ENCODE measurements around the gene C3orf80. TPM values are rescaled to one million over a fixed set of nuclear protein-coding genes. Genes with fewer than 3 reads are reported as not detected.
A peak's percentile ranks its signal among the peaks of the same experiment; 100 is the strongest.

C3orf80 gene
- total and polyA plus RNA-seq, 2 experiments from 2014 or later, result 0.25 to 0.43 TPM

DNA sequence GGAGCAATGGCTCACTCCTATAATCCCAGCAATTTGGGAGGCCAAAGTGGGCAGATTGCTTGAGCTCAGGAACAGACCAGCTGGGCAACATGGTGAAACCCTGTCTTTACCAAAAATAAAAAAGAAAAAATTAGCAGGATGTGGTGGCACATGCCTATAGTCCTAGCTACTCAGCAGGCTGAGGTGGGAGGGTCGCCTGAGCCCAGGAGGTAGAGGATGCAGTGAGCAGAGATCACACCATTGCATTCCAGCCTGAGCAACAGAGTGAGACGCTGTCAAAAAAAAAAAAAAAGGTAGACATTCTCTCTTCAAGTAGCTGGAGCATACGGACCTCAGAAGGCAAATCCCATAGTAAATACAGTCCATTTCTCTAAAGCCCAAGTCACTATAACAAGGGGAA lies 7.1 kb upstream of the C3orf80 start:
- Histone ChIP-seq H3K27ac (no peak overlapping the region), H3K4me3 (no peak overlapping the region), H3K9me3 (ENCODE audit: low read depth) (no peaks in the 10 kb centered on the region), H3K9me2 (ENCODE audit: insufficient read depth) (no peaks in the 10 kb centered on the region), H3K27me3 (replicated peaks; ENCODE audit: insufficient read depth) (no peaks in the 10 kb centered on the region), H2AFZ (no peak overlapping the region), H3F3A (ENCODE audit: insufficient read depth) (no peaks in the 10 kb centered on the region), H3K4me1 (ENCODE audit: insufficient read depth) (no peaks in the 10 kb centered on the region), H4K20me1 (ENCODE audit: insufficient read depth) (no peaks in the 10 kb centered on the region), H3K79me2 (ENCODE audit: insufficient read depth) (no peaks in the 10 kb centered on the region), H3K36me3 (ENCODE audit: low read depth) (no peaks in the 10 kb centered on the region), H3K9ac (no peak overlapping the region), H3K4me2 (ENCODE audit: unreplicated experiment) (no peak overlapping the region)
- 73 to 93% methylated on average over 3 of the region's 3 CpGs for WGBS, 2 experiments (ENCODE audit: low coverage in 1 of 2, low lambda C conversion rate in 2 of 2, missing lambda C conversion rate in 2 of 2)
- TF ChIP-seq EZH2 (IDR thresholded peaks at IDR 0.05; ENCODE audit: insufficient read depth, poor library complexity, severe bottlenecking) (no peak), EZH2phosphoT487 (IDR thresholded peaks at IDR 0.05; ENCODE audit: insufficient read depth, low read depth) (no peak)
- no peak for DNase-seq
- in situ Hi-C loops (cut with MboI), result no loop called here

DNA sequence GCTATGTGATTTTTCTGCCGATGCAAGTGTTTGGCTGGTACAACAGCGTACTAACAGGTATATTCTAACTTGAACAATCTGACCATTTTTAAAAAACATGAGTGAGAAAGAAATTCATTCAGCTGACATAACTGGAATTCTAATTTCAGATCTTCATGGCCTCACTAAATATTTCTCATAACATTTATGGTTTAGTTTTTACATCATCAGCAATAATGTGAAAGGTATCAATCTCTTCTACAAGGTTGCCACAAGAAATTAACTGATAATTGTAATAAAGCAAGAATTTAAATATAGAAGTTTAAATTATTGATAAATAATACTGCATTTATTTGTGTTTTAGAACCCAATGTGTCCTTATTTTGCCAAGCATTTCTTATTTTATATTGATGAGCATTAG lies 5.2 kb upstream of the C3orf80 start:
- Histone ChIP-seq H3K4me3 (no peak overlapping the region), H3K9me2 (ENCODE audit: insufficient read depth) (no peaks in the 10 kb centered on the region), H3K9me3 (ENCODE audit: low read depth) (no peaks in the 10 kb centered on the region), H3K27ac (no peak overlapping the region), H2AFZ (no peak overlapping the region), H3K9ac (no peak overlapping the region), H3K27me3 (replicated peaks; ENCODE audit: insufficient read depth) (no peaks in the 10 kb centered on the region; the same call in 1 of the 2 replicates), H3F3A (ENCODE audit: insufficient read depth) (no peaks in the 10 kb centered on the region), H3K36me3 (ENCODE audit: low read depth) (no peaks in the 10 kb centered on the region), H4K20me1 (ENCODE audit: insufficient read depth) (no peaks in the 10 kb centered on the region), H3K4me2 (ENCODE audit: unreplicated experiment) (no peak overlapping the region), H3K4me1 (ENCODE audit: insufficient read depth) (no peaks in the 10 kb centered on the region), H3K79me2 (ENCODE audit: insufficient read depth) (no peaks in the 10 kb centered on the region)
- no peak for DNase-seq
- 96 to 98% methylated on average over 2 of the region's 2 CpGs for WGBS, 2 experiments (ENCODE audit: low coverage in 1 of 2, low lambda C conversion rate in 2 of 2, missing lambda C conversion rate in 2 of 2)
- TF ChIP-seq EZH2 (IDR thresholded peaks at IDR 0.05; ENCODE audit: insufficient read depth, poor library complexity, severe bottlenecking), result no peak
- no peak for TF ChIP-seq EZH2phosphoT487 (IDR thresholded peaks at IDR 0.05; ENCODE audit: insufficient read depth, low read depth)
- in situ Hi-C loops (cut with MboI), result no loop called here

DNA sequence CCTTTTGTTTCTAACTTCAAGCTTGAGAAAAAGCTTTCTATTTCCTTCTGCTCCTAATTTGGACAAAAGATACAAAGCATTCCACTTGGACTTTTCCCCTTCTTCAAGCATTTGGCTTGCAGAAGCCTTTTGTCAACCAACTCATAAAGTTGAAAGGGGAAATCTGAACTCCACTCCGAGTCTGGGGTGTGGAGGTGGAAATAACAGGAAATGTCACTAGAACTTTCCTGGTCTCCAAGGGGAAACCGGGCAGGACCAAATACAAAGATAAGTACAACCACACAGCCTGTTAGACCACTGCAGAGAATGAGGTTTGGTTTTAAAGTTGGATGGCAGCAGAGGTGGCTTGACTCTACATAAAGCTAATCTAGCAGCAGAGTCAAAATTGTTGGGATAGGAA lies 4.2 kb upstream of the C3orf80 start:
- no peak overlapping the region for H3K4me3 ChIP-seq
- no peaks in the 10 kb centered on the region for H3K36me3 ChIP-seq (ENCODE audit: low read depth)
- no peak for TF ChIP-seq EZH2 (IDR thresholded peaks at IDR 0.05; ENCODE audit: insufficient read depth, poor library complexity, severe bottlenecking)
- no peak for TF ChIP-seq EZH2phosphoT487 (IDR thresholded peaks at IDR 0.05; ENCODE audit: insufficient read depth, low read depth)
- H4K20me1 ChIP-seq (ENCODE audit: insufficient read depth), result no peaks in the 10 kb centered on the region
- H3K4me2 ChIP-seq (ENCODE audit: unreplicated experiment), result no peak overlapping the region
- no peak overlapping the region for H2AFZ ChIP-seq
- H3K4me1 ChIP-seq (ENCODE audit: insufficient read depth), result no peaks in the 10 kb centered on the region
- H3F3A ChIP-seq (ENCODE audit: insufficient read depth), result no peaks in the 10 kb centered on the region
- no peaks in the 10 kb centered on the region for H3K79me2 ChIP-seq (ENCODE audit: insufficient read depth)
- no peak for DNase-seq
- no peaks in the 10 kb centered on the region; the same call in 1 of the 2 replicates for H3K27me3 ChIP-seq (replicated peaks; ENCODE audit: insufficient read depth)
- H3K9me3 ChIP-seq (ENCODE audit: low read depth), result no peaks in the 10 kb centered on the region
- H3K27ac ChIP-seq, result no peak overlapping the region
- WGBS, 2 experiments (ENCODE audit: low coverage in 1 of 2, low lambda C conversion rate in 2 of 2, missing lambda C conversion rate in 2 of 2), result 24 to 29% methylated on average over 2 of the region's 2 CpGs
- in situ Hi-C loops (cut with MboI), result no loop called here
- H3K9ac ChIP-seq, result no peak overlapping the region
- no peaks in the 10 kb centered on the region for H3K9me2 ChIP-seq (ENCODE audit: insufficient read depth)

- H3K4me3 ChIP-seq, result no peak overlapping the region
- no peaks in the 10 kb centered on the region for H3F3A ChIP-seq (ENCODE audit: insufficient read depth)
- no peak overlapping the region for H3K9ac ChIP-seq
- H3K9me3 ChIP-seq (ENCODE audit: low read depth), result no peaks in the 10 kb centered on the region
- no peaks in the 10 kb centered on the region for H3K79me2 ChIP-seq (ENCODE audit: insufficient read depth)
- no peaks in the 10 kb centered on the region for H4K20me1 ChIP-seq (ENCODE audit: insufficient read depth)
- no peaks in the 10 kb centered on the region for H3K4me1 ChIP-seq (ENCODE audit: insufficient read depth)
- WGBS, 2 experiments (ENCODE audit: low coverage in 1 of 2, low lambda C conversion rate in 2 of 2, missing lambda C conversion rate in 2 of 2), result 61% methylated on average over 12 of the region's 12 CpGs
- H3K27ac ChIP-seq, result no peak overlapping the region
- H3K27me3 ChIP-seq (replicated peaks; ENCODE audit: insufficient read depth), result no peaks in the 10 kb centered on the region; the same call in 1 of the 2 replicates
- no peaks in the 10 kb centered on the region for H3K36me3 ChIP-seq (ENCODE audit: low read depth)
- no peak for TF ChIP-seq EZH2 (IDR thresholded peaks at IDR 0.05; ENCODE audit: insufficient read depth, poor library complexity, severe bottlenecking)
- TF ChIP-seq EZH2phosphoT487 (IDR thresholded peaks at IDR 0.05; ENCODE audit: insufficient read depth, low read depth), result no peak
- no peak overlapping the region for H2AFZ ChIP-seq
- no peak for DNase-seq
- in situ Hi-C loops (cut with MboI), result no loop called here
- no peak overlapping the region for H3K4me2 ChIP-seq (ENCODE audit: unreplicated experiment)
- no peaks in the 10 kb centered on the region for H3K9me2 ChIP-seq (ENCODE audit: insufficient read depth)
Observed at GRCh38 chr3:160224256-160224655, 966 bp upstream of the C3orf80 start.

DNA sequence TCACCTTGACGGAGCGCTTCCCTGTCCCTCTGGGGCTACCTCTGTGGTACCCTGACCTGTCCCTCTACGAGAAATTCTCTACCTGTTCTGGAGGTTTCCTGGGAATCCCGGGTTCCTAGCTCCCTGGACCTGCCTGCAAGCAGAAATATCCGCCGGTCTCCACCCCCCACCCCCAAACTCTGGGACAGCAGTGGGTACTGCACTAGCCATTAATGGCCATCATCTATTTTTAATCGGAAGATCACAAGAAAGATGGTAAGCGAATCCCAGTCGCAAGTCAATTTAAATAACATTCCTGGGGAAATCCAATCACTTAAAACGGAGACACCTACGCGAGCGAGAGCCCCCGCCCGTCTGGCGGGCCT lies 429 bp upstream of the C3orf80 start:
- Histone ChIP-seq H3K9me2 (ENCODE audit: insufficient read depth) (no peaks in the 10 kb centered on the region), H3K4me3 (peak overlapping the region; percentile 72), H3K9me3 (ENCODE audit: low read depth) (no peaks in the 10 kb centered on the region), H4K20me1 (ENCODE audit: insufficient read depth) (no peaks in the 10 kb centered on the region), H3K4me2 (ENCODE audit: unreplicated experiment) (peak overlapping the region; percentile 59), H3K9ac (peak overlapping the region; percentile 60), H3K36me3 (ENCODE audit: low read depth) (no peaks in the 10 kb centered on the region), H3K27ac (no peak overlapping the region), H3K79me2 (ENCODE audit: insufficient read depth) (no peaks in the 10 kb centered on the region), H3F3A (ENCODE audit: insufficient read depth) (no peaks in the 10 kb centered on the region), H3K27me3 (replicated peaks; ENCODE audit: insufficient read depth) (no peaks in the 10 kb centered on the region; the same call in 1 of the 2 replicates), H3K4me1 (ENCODE audit: insufficient read depth) (no peaks in the 10 kb centered on the region), H2AFZ (peak overlapping the region; percentile 80)
- WGBS, 2 experiments (ENCODE audit: low coverage in 1 of 2, low lambda C conversion rate in 2 of 2, missing lambda C conversion rate in 2 of 2), result 31 to 32% methylated on average over 16 of the region's 16 CpGs
- in situ Hi-C loops (cut with MboI), result no loop called here
- DNase-seq, result no peak
- TF ChIP-seq EZH2 (IDR thresholded peaks at IDR 0.05; ENCODE audit: insufficient read depth, poor library complexity, severe bottlenecking) (no peak), EZH2phosphoT487 (IDR thresholded peaks at IDR 0.05; ENCODE audit: insufficient read depth, low read depth) (no peak)

All from GM23248 (cell line).